Activated T-helper 17 cell treated with anti-CD3 and anti-CD28 coated beads, Interleukin-2, amount 50 U/mL, for 72 hours (primary cell): Measurements from ENCODE around the gene IL17RB. TPM values are rescaled to one million over a fixed set of nuclear protein-coding genes. Genes with fewer than 3 reads are reported as not detected.

Source experiments
- ATAC-seq: fragments of 150-1000 bp; cut with Tn5 transposase; replicated peaks from 2 replicates; pipeline ENCODE4 v1.10.0; 2021; ENCODE audit warnings: mild to moderate bottlenecking, moderate library complexity
- H3K27ac Mint-ChIP-seq: one replicate; pipeline ENCODE4 v1.8.0; 2022; ENCODE audit warnings: mixed read lengths
- H3K27me3 Mint-ChIP-seq: one replicate; pipeline ENCODE4 v1.8.0; 2022; ENCODE audit warnings: mixed read lengths
- H3K36me3 Mint-ChIP-seq: one replicate; pipeline ENCODE4 v1.8.0; 2022; ENCODE audit warnings: low read depth, mild to moderate bottlenecking, mixed read lengths
- H3K4me1 Mint-ChIP-seq: one replicate; pipeline ENCODE4 v1.8.0; 2022; ENCODE audit warnings: mixed read lengths
- H3K4me3 Mint-ChIP-seq: one replicate; pipeline ENCODE4 v1.8.0; 2022; ENCODE audit warnings: mild to moderate bottlenecking, mixed read lengths
- H3K9me3 Mint-ChIP-seq: one replicate; pipeline ENCODE4 v1.8.0; 2022; ENCODE audit warnings: mixed read lengths
- total RNA-seq, 2 donors: library from RNA; stranded (reverse); gene quantifications; one replicate each; pipeline ENCODE4 v1.2.3, GENCODE V29; 2022

The IL17RB gene
- total RNA-seq, 2 donors from 2014 or later, result 1.8 to 2.6 TPM

GRCh38 chr3:53833700-53834099 is 12.7 kb upstream of the IL17RB start:
- Mint-ChIP-seq H3K27ac (no peak overlapping the region), H3K9me3 (no peaks in the 10 kb centered on the region), H3K4me3 (no peak overlapping the region), H3K4me1 (no peaks in the 10 kb centered on the region), H3K27me3 (no peaks in the 10 kb centered on the region), H3K36me3 (no peaks in the 10 kb centered on the region)
- ATAC-seq, result no peak

GRCh38 chr3:53834429-53835095 is 11.8 kb upstream of the IL17RB start:
- no peak overlapping the region for H3K27ac Mint-ChIP-seq
- no peaks in the 10 kb centered on the region for H3K4me1 Mint-ChIP-seq
- no peak overlapping the region for H3K4me3 Mint-ChIP-seq
- H3K9me3 Mint-ChIP-seq, result no peaks in the 10 kb centered on the region
- H3K27me3 Mint-ChIP-seq, result no peaks in the 10 kb centered on the region
- ATAC-seq, result no peak
- no peaks in the 10 kb centered on the region for H3K36me3 Mint-ChIP-seq

- H3K9me3 Mint-ChIP-seq, result no peaks in the 10 kb centered on the region
- no peak for ATAC-seq
- no peaks in the 10 kb centered on the region for H3K27me3 Mint-ChIP-seq
- H3K4me1 Mint-ChIP-seq, result no peaks in the 10 kb centered on the region
- no peak overlapping the region for H3K4me3 Mint-ChIP-seq
- H3K36me3 Mint-ChIP-seq, result no peaks in the 10 kb centered on the region
- H3K27ac Mint-ChIP-seq, result no peak overlapping the region
Measured at GRCh38 chr3:53835257-53835656, 11.1 kb upstream of the IL17RB start.

- Mint-ChIP-seq H3K9me3 (no peaks in the 10 kb centered on the region), H3K27me3 (no peaks in the 10 kb centered on the region)
- no peak for ATAC-seq
Measured at GRCh38 chr3:53836084-53836872, 10.1 kb upstream of the IL17RB start.

GRCh38 chr3:53837331-53837730 is 9.0 kb upstream of the IL17RB start:
- H3K27ac Mint-ChIP-seq, result no peak overlapping the region
- ATAC-seq, result peak; percentile 54
- H3K4me3 Mint-ChIP-seq, result no peak overlapping the region
- H3K36me3 Mint-ChIP-seq, result no peaks in the 10 kb centered on the region
- no peaks in the 10 kb centered on the region for H3K27me3 Mint-ChIP-seq
- H3K4me1 Mint-ChIP-seq, result no peaks in the 10 kb centered on the region
- no peaks in the 10 kb centered on the region for H3K9me3 Mint-ChIP-seq

More at GRCh38 chr3:53836084-53836872, 10.1 kb upstream of the IL17RB start:
- no peak overlapping the region for H3K27ac Mint-ChIP-seq
- H3K4me1 Mint-ChIP-seq, result no peaks in the 10 kb centered on the region
- H3K4me3 Mint-ChIP-seq, result no peak overlapping the region
- no peaks in the 10 kb centered on the region for H3K36me3 Mint-ChIP-seq

GRCh38 chr3:53841296-53841695 is 5.1 kb upstream of the IL17RB start:
- Mint-ChIP-seq H3K4me3 (no peak overlapping the region), H3K27me3 (peaks cover 14% of the 10 kb centered on the region), H3K4me1 (no peaks in the 10 kb centered on the region), H3K36me3 (no peaks in the 10 kb centered on the region), H3K27ac (no peak overlapping the region), H3K9me3 (no peaks in the 10 kb centered on the region)
- ATAC-seq, result no peak

- H3K27ac Mint-ChIP-seq, result no peak overlapping the region
- H3K9me3 Mint-ChIP-seq, result no peaks in the 10 kb centered on the region
- peaks cover 21% of the 10 kb centered on the region for H3K27me3 Mint-ChIP-seq
- H3K4me1 Mint-ChIP-seq, result no peaks in the 10 kb centered on the region
- ATAC-seq, result no peak
- no peaks in the 10 kb centered on the region for H3K36me3 Mint-ChIP-seq
- no peak overlapping the region for H3K4me3 Mint-ChIP-seq
Measured at GRCh38 chr3:53842436-53843194, 3.8 kb upstream of the IL17RB start.

GRCh38 chr3:53843195-53844177 is 2.9 kb upstream of the IL17RB start:
- no peak for ATAC-seq
- peak overlapping the region; percentile 9 for H3K4me3 Mint-ChIP-seq
- H3K27me3 Mint-ChIP-seq, result peaks cover 22% of the 10 kb centered on the region
- H3K27ac Mint-ChIP-seq, result no peak overlapping the region
- no peaks in the 10 kb centered on the region for H3K36me3 Mint-ChIP-seq
- H3K9me3 Mint-ChIP-seq, result no peaks in the 10 kb centered on the region
- H3K4me1 Mint-ChIP-seq, result no peaks in the 10 kb centered on the region

- peaks cover 27% of the 10 kb centered on the region for H3K27me3 Mint-ChIP-seq
- no peaks in the 10 kb centered on the region for H3K4me1 Mint-ChIP-seq
- ATAC-seq, result no peak
- peak overlapping the region; percentile 9 for H3K4me3 Mint-ChIP-seq
- no peaks in the 10 kb centered on the region for H3K9me3 Mint-ChIP-seq
- no peaks in the 10 kb centered on the region for H3K36me3 Mint-ChIP-seq
- no peak overlapping the region for H3K27ac Mint-ChIP-seq
Measured at GRCh38 chr3:53844262-53845102, 1.9 kb upstream of the IL17RB start.

GRCh38 chr3:53845103-53845880 is 1.1 kb upstream of the IL17RB start:
- Mint-ChIP-seq H3K4me1 (no peaks in the 10 kb centered on the region), H3K27me3 (peaks cover 30% of the 10 kb centered on the region), H3K4me3 (peak overlapping the region; percentile 53), H3K9me3 (no peaks in the 10 kb centered on the region), H3K27ac (no peak overlapping the region), H3K36me3 (no peaks in the 10 kb centered on the region)
- no peak for ATAC-seq

- peak overlapping the region; percentile 53 for H3K4me3 Mint-ChIP-seq
- peaks cover 30% of the 10 kb centered on the region for H3K27me3 Mint-ChIP-seq
- H3K27ac Mint-ChIP-seq, result no peak overlapping the region
- H3K4me1 Mint-ChIP-seq, result no peaks in the 10 kb centered on the region
- H3K36me3 Mint-ChIP-seq, result no peaks in the 10 kb centered on the region
- no peak for ATAC-seq
- H3K9me3 Mint-ChIP-seq, result no peaks in the 10 kb centered on the region
Measured at GRCh38 chr3:53845881-53846133, 561 bp upstream of the IL17RB start.

GRCh38 chr3:53846851-53847155 is 435 bp downstream of the IL17RB start:
- ATAC-seq, result no peak
- Mint-ChIP-seq H3K36me3 (no peaks in the 10 kb centered on the region), H3K4me1 (no peaks in the 10 kb centered on the region), H3K4me3 (peak overlapping the region; percentile 63), H3K27ac (no peak overlapping the region), H3K27me3 (peaks cover 30% of the 10 kb centered on the region), H3K9me3 (no peaks in the 10 kb centered on the region)

GRCh38 chr3:53849916-53850315 is 3.5 kb downstream of the IL17RB start:
- no peaks in the 10 kb centered on the region for H3K36me3 Mint-ChIP-seq
- H3K27ac Mint-ChIP-seq, result no peak overlapping the region
- no peak for ATAC-seq

More at GRCh38 chr3:53849916-53850315, 3.5 kb downstream of the IL17RB start:
- Mint-ChIP-seq H3K9me3 (no peaks in the 10 kb centered on the region), H3K4me3 (no peak overlapping the region), H3K4me1 (no peaks in the 10 kb centered on the region), H3K27me3 (peaks cover 21% of the 10 kb centered on the region)
